Lower lobe of right lung (tissue), 2 donors: ENCODE data around the gene ARSA. TPM values are rescaled to one million over a fixed set of nuclear protein-coding genes. Genes with fewer than 3 reads are reported as not detected.

Source experiments
- ATAC-seq, 2 donors: fragments of 200-7000 bp; cut with Tn5 transposase; one replicate each; pipeline ENCODE4 v1.9.1; 2020 to 2022; ENCODE audit warnings: mild to moderate bottlenecking in 2 of 2, moderate library complexity in 2 of 2
- DNase-seq: peaks from one replicate; pipeline ENCODE4 v3.0.0-alpha.2; 2020
- H3K27ac ChIP-seq: fragments of 200-600 bp; one replicate; pipeline ENCODE4 v1.8.0; 2022
- H3K27me3 ChIP-seq: fragments of 200-600 bp; one replicate; pipeline ENCODE4 v1.8.0; 2022; ENCODE audit warnings: low read depth
- H3K36me3 ChIP-seq: fragments of 200-600 bp; one replicate; pipeline ENCODE4 v1.8.0; 2022; ENCODE audit warnings: mild to moderate bottlenecking
- H3K4me1 ChIP-seq: fragments of 200-600 bp; one replicate; pipeline ENCODE4 v1.8.0; 2022
- H3K4me3 ChIP-seq: fragments of 200-600 bp; one replicate; pipeline ENCODE4 v1.8.0; 2022; ENCODE audit warnings: mild to moderate bottlenecking
- H3K9me3 ChIP-seq: fragments of 200-600 bp; one replicate; pipeline ENCODE4 v1.8.0; 2022
- intact Hi-C: fragments of 100-400 bp; cut with DNase I; formaldehyde crosslinking; loops from one replicate; pipeline ENCODE4 v1.11.0; 2022
- total RNA-seq: library from RNA; stranded (reverse); fragmentation: NEBNext Ultra II Directional; extraction: Animal tissue kit (Norgen Biotek cat#: 25700); gene quantifications from one replicate; pipeline ENCODE4 v1.2.1, GENCODE V29; 2021
- TF ChIP-seq, protein P1 (sequence below): fragments of 200-600 bp; IDR thresholded peaks from one replicate; pipeline ENCODE4 v1.8.0; 2022; ENCODE audit warnings: antibody characterized with exemption, mild to moderate bottlenecking
- donor health status: DM: no; HTN: yes; CAD: no; lungs with severe emphysema.

ARSA gene
- total RNA-seq, 1 donor from 2014 or later, result 53.5 TPM

GRCh38 chr22:50584106-50585096 is 43.6 kb downstream of the ARSA start:
- peak; percentile 35 for DNase-seq

DNA sequence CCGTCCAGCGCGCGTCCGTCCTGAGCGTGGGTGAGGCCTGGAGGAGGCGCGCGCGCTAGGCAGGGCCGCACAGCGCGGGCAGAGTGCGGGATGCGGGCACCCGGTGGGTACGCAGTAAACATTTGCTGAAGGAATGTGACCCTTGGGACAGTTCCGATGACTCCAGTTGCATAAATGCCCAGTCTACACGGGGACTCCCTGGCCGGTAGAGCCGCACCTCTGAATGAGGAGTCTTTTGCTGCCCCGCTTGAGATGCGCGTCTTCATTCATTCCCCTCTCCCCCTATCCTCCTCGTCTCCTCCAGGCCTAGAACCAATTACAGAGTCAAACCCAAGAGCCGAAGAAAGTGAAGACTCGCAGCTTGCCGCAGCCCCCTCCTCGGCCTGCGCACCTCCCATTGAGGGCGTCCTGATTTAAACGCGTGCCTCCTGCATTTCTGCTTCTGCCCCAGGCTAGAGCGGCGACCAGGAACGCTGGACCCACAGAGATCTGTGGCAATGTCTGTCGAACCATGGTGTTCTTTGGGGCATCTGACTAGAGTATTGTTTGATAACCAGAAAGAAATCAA is 44.6 kb downstream of the ARSA start:
- Histone ChIP-seq H3K9me3 (no peaks in the 10 kb centered on the region), H3K27me3 (no peaks in the 10 kb centered on the region), H3K27ac (peak overlapping the region; percentile 99), H3K4me1 (peaks cover 18% of the 10 kb centered on the region), H3K36me3 (peaks cover 4% of the 10 kb centered on the region), H3K4me3 (peak overlapping the region; percentile 70)
- TF ChIP-seq, protein P1, sequence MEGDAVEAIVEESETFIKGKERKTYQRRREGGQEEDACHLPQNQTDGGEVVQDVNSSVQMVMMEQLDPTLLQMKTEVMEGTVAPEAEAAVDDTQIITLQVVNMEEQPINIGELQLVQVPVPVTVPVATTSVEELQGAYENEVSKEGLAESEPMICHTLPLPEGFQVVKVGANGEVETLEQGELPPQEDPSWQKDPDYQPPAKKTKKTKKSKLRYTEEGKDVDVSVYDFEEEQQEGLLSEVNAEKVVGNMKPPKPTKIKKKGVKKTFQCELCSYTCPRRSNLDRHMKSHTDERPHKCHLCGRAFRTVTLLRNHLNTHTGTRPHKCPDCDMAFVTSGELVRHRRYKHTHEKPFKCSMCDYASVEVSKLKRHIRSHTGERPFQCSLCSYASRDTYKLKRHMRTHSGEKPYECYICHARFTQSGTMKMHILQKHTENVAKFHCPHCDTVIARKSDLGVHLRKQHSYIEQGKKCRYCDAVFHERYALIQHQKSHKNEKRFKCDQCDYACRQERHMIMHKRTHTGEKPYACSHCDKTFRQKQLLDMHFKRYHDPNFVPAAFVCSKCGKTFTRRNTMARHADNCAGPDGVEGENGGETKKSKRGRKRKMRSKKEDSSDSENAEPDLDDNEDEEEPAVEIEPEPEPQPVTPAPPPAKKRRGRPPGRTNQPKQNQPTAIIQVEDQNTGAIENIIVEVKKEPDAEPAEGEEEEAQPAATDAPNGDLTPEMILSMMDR, result no peak
- ATAC-seq, result peak; percentile 58 to 60
- peak; percentile 29 for DNase-seq
- intact Hi-C loops, result no loop called here

More at GRCh38 chr22:50584106-50585096, 43.6 kb downstream of the ARSA start:
- Histone ChIP-seq H3K27me3 (no peaks in the 10 kb centered on the region), H3K4me3 (no peak overlapping the region), H3K4me1 (peaks cover 18% of the 10 kb centered on the region), H3K9me3 (no peaks in the 10 kb centered on the region), H3K36me3 (peaks cover 4% of the 10 kb centered on the region), H3K27ac (no peak overlapping the region)
- TF ChIP-seq, protein P1, result no peak
- no peak for ATAC-seq
- intact Hi-C loops, result no loop called here

DNA sequence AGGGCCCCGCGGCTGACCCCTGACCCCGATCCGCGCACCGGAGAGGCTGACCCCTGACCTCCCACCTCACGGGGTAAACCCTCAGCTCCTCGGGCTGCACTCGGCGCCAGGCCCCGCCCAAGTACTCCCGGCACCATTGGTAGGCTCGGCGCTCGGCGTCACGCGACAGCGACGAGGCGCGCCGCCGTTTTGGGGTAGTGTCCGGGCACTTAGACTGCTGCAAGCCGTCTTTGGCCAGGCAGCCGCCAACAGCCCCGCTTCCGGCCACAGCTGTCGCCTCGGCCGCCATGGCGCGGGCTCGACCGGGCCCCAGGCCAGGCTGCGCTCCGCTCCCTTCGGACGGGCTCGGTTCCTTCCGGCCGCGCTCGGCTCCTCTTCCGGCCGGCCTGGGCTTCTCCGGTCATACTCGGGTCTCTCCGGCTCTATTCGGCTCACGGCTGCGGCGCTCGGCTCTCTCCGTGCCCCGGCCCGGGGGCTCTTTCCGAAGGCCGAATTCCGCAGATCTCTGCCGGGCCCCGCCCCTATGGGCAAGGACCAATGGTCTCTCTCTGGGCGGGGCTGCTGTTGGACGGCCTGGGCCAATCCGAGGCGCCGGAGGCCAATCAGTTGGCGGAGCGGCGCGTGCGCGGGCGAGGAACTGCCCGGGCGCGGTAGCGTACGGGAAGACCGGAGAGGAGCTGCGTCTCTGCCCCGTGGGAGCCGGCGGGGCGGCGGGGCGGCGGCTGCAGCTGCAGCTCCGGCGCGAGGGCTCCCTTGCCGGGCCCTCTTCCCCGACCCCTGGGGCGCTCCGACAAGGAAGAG is 45.3 kb downstream of the ARSA start, which contains the start of gene CHKB:
Gene CHKB (minus strand): TSS at position 357 of the 801 bp plus-strand sequence. CDS start 68 bp downstream, at position 289.
- intact Hi-C loops, result no loop called here
- TF ChIP-seq, protein P1, result no peak
- H3K4me1 ChIP-seq, result peaks cover 18% of the 10 kb centered on the region
- ATAC-seq (peak; percentile 98 to 99), DNase-seq (peak; percentile 99)
- no peaks in the 10 kb centered on the region for H3K27me3 ChIP-seq
- no peaks in the 10 kb centered on the region for H3K9me3 ChIP-seq
- H3K36me3 ChIP-seq, result peaks cover 4% of the 10 kb centered on the region
- peak within 1 kb of the TSS; percentile 70 for H3K4me3 ChIP-seq
- H3K27ac ChIP-seq, result peak within 1 kb of the TSS; percentile 99

DNA sequence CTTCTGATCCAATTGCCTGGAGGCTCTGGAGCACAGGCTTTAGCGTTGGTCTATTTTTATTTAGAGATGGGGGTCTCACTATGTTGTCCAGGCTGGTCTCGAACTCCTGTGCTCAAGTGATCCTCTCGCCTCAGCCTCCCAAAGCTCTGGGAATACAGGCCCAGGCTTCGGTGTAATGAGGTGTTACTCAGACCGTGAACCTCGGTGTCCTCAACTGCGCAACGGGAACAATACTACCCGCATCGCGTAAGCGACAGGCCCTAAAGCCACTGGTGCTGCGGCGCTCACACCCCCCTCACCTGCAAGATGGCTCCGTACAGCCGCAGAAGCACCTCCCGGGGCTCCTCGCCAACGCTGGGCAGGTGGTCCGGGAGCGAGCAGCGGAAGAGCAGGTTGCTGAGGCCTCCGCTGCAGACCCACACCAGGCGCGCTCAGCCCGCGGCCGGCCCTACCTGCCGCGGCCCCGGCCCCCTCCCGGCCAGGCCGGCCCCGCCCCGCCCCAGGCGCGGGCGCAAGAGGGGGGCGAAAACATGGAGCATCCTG is 45.9 kb downstream of the ARSA start:
- Histone ChIP-seq H3K36me3 (peaks cover 4% of the 10 kb centered on the region), H3K4me1 (peaks cover 18% of the 10 kb centered on the region), H3K9me3 (no peaks in the 10 kb centered on the region), H3K4me3 (peak overlapping the region; percentile 70), H3K27ac (peak overlapping the region; percentile 99), H3K27me3 (no peaks in the 10 kb centered on the region)
- TF ChIP-seq, protein P1, result no peak
- intact Hi-C loops, result no loop called here
- ATAC-seq, result no peak
- DNase-seq, result no peak
